Gastrocnemius medialis (tissue), 4 donors: ENCODE results near the gene SERTAD2. TPM values are rescaled to one million over a fixed set of nuclear protein-coding genes. Genes with fewer than 3 reads are reported as not detected.

Experiments used
- ATAC-seq, 2 donors: fragments of 150-250 bp; one replicate each; pipeline ENCODE4 v1.9.1; 2016
- DNase-seq, 2 donors: peaks; one replicate each; pipeline ENCODE4 v3.0.0-alpha.2; 2019
- H3K27ac ChIP-seq, 4 donors: fragments of 200-600 bp; sonication (generic); 1 replicate in 1 of 4; 2 replicates in 3 of 4; pipeline ENCODE4 v1.5.1; 2016 to 2018; ENCODE audit warnings: mild to moderate bottlenecking in 2 of 4, moderate library complexity in 1 of 4
- H3K27me3 ChIP-seq, 3 donors: fragments of 200-600 bp; sonication (generic) in 2 of 3; 1 replicate in 1 of 3; 2 replicates in 2 of 3; pipeline versions ENCODE4 v1.5.1 to v1.6.0; 2016 to 2019; ENCODE audit warnings: mild to moderate bottlenecking in 1 of 3, moderate library complexity in 1 of 3
- H3K36me3 ChIP-seq, 2 donors: fragments of 200-600 bp; sonication (generic) in 1 of 2; one replicate each; pipeline ENCODE4 v1.5.1; 2017 to 2018
- H3K4me1 ChIP-seq, 2 donors: fragments of 200-600 bp; sonication (generic) in 1 of 2; one replicate each; pipeline ENCODE4 v1.5.1; 2016 to 2017; ENCODE audit warnings: mild to moderate bottlenecking in 2 of 2
- H3K4me3 ChIP-seq, 4 donors: fragments of 200-600 bp; sonication (generic) in 3 of 4; 1 replicate in 1 of 4; 2 replicates in 3 of 4; pipeline ENCODE4 v1.5.1; 2016 to 2019; ENCODE audit warnings: mild to moderate bottlenecking in 2 of 4
- H3K9me3 ChIP-seq, 3 donors: fragments of 200-600 bp; sonication (generic) in 2 of 3; 1 replicate in 1 of 3; 2 replicates in 2 of 3; pipeline ENCODE4 v1.5.1; 2016 to 2019
- POLR2A ChIP-seq, 2 donors: fragments of 450-650 bp; IDR thresholded peaks; one replicate each; pipeline ENCODE4 v1.6.1; 2017; ENCODE audit warnings: antibody characterized with exemption in 2 of 2, mild to moderate bottlenecking in 2 of 2, moderate library complexity in 2 of 2
- in situ Hi-C, 4 donors: fragments of 200-750 bp; cut with MboI; loops; one replicate each; pipeline versions ENCODE4 v1.15.0 to v1.8.0; 2017; ENCODE audit warnings: low sequenced_read_pairs in 4 of 4
- intact Hi-C: fragments of 100-400 bp; cut with DNase I; formaldehyde crosslinking; loops from one replicate; pipeline ENCODE4 v1.15.1; 2023; ENCODE audit warnings: low total_unique reads
- total RNA-seq, 4 donors: library from RNA; depleted of rRNA; stranded (reverse); fragments of >200 nt; gene quantifications; one replicate each; pipeline versions ENCODE4 v1.1.0 to v1.2.3, GENCODE V29; 2016
- TF ChIP-seq, protein P1 (sequence below), 5 experiments: fragments of 450-650 bp in 3 of 5; fragments of 200-600 bp in 2 of 5; sonication (generic) in 2 of 5; IDR thresholded peaks in 4 of 5; conservative IDR thresholded peaks in 1 of 5; 1 replicate in 4 of 5; 2 replicates in 1 of 5; pipeline ENCODE4 v1.5.1; 2016 to 2019; ENCODE audit warnings: antibody characterized with exemption in 5 of 5, mild to moderate bottlenecking in 3 of 5, moderate library complexity in 3 of 5

Gene SERTAD2
- total RNA-seq, 4 donors from 2014 or later = 7.3 to 10.6 (median 8.7) TPM

DNA sequence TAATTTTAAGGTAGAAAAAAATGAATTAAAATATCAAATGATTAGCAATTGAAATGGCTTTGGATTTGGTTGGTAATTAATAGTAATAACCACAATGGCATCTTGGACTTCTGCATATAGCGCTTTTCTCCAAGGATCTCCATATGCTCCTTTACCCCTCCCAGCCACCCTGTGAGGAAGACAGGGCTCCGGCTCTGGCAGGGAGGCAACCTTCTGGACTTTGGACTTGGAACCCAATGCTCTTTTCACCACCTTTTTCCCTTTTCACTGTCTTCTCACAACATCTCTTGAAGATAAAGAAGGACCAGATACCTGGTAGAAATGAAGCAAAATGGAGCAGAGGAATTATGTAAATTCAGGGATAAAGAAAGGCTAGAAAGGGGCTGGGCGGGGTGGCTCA is 23.8 kb upstream of the SERTAD2 start:
- intact Hi-C loops = no loop called here
- peaks cover 10 to 15% of the 10 kb centered on the region in 2 donors for H3K4me1 ChIP-seq
- TF ChIP-seq POLR2A (IDR thresholded peaks at IDR 0.05) = no peak
- TF ChIP-seq, protein P1, sequence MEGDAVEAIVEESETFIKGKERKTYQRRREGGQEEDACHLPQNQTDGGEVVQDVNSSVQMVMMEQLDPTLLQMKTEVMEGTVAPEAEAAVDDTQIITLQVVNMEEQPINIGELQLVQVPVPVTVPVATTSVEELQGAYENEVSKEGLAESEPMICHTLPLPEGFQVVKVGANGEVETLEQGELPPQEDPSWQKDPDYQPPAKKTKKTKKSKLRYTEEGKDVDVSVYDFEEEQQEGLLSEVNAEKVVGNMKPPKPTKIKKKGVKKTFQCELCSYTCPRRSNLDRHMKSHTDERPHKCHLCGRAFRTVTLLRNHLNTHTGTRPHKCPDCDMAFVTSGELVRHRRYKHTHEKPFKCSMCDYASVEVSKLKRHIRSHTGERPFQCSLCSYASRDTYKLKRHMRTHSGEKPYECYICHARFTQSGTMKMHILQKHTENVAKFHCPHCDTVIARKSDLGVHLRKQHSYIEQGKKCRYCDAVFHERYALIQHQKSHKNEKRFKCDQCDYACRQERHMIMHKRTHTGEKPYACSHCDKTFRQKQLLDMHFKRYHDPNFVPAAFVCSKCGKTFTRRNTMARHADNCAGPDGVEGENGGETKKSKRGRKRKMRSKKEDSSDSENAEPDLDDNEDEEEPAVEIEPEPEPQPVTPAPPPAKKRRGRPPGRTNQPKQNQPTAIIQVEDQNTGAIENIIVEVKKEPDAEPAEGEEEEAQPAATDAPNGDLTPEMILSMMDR (IDR thresholded peaks at IDR 0.05 in 4 of 5, conservative IDR thresholded peaks at IDR 0.05 in 1 of 5) = no peak

DNA sequence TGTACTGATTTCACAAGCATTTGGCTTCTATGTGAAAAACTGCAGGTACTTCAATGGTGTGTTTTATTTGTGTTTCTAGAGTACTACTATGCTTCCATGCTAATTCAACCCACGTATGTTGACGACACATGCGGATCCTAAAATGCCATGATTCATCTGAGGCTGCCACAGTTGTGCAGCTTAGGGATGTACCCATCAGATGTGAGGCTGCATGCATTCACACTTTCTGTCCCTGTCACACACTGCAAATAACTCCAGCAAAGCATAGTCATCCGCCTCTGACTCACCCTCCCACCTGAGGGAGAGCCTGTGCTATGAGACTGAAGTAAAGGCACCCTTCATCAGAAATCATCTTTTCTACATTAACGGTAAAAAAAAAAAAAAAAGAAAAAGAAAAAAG is 22.1 kb upstream of the SERTAD2 start:
- H3K27me3 ChIP-seq = no peaks in the 10 kb centered on the region
- no peak for TF ChIP-seq POLR2A (IDR thresholded peaks at IDR 0.05)
- no peak overlapping the region for H3K27ac ChIP-seq
- ATAC-seq = peak; percentile 50 to 56
- intact Hi-C loops = no loop called here
- no peaks in the 10 kb centered on the region for H3K9me3 ChIP-seq
- H3K4me3 ChIP-seq = no peak overlapping the region
- peaks cover 10 to 15% of the 10 kb centered on the region in 2 donors for H3K4me1 ChIP-seq
- no peaks in the 10 kb centered on the region for H3K36me3 ChIP-seq
- in situ Hi-C loops = no loop called here
- DNase-seq = peak in 1 of 2 donors; percentile 21

More for the DNA sequence above, 23.8 kb upstream of the SERTAD2 start:
- Histone ChIP-seq H3K4me3 (no peak overlapping the region), H3K27me3 (no peaks in the 10 kb centered on the region), H3K9me3 (no peaks in the 10 kb centered on the region), H3K27ac (no peak overlapping the region), H3K36me3 (no peaks in the 10 kb centered on the region)
- no peak for ATAC-seq
- DNase-seq = no peak
- in situ Hi-C loops = no loop called here

DNA sequence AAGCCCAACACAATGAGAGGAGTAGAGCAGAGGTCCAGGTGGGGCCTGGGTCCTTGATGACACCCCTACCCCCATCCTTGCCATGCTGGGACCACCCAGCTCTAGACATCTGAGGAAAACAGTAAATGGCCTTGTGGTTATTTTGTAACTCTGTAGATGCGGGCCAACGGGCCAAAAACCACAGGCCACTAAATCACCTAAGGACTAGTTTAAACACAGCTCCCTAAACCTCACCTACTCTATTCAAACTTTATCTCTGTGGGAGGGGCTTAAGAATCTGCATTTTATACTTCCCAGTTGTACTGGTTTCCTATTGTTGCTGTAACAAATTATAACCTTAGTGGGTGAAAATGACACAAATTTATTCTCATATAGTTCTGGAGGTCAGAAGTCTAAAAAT is 19.0 kb upstream of the SERTAD2 start:
- intact Hi-C loops (no loop called here), in situ Hi-C loops (no loop called here)
- no peaks in the 10 kb centered on the region for H3K27me3 ChIP-seq
- H3K9me3 ChIP-seq = no peaks in the 10 kb centered on the region
- TF ChIP-seq, protein P1 (IDR thresholded peaks at IDR 0.05 in 4 of 5, conservative IDR thresholded peaks at IDR 0.05 in 1 of 5) = no peak
- TF ChIP-seq POLR2A (IDR thresholded peaks at IDR 0.05) = no peak
- H3K4me1 ChIP-seq = peaks cover 0 to 2% of the 10 kb centered on the region in 2 donors
- ATAC-seq (no peak), DNase-seq (no peak)
- no peak overlapping the region for H3K27ac ChIP-seq
- no peak overlapping the region for H3K4me3 ChIP-seq
- no peaks in the 10 kb centered on the region for H3K36me3 ChIP-seq

DNA sequence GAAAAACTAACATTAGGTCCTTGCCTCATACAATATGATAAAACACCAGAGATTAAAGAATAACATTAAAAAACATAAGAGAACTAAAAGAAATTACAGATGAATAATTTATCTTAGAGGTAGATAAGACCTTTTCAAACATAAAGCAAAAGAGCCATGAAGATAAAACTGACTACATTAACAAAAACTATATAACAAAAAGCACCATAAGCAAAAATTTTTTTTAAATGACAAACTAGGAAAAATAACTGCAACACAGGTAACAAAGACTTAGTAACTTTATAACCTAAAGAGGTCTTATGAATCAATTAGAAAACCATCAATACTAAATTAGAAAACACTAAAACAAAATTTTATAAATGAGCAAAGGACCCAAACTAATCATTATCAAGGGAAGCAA is 16.3 kb upstream of the SERTAD2 start:
- peaks cover 8 to 17% of the 10 kb centered on the region in 2 donors for H3K4me1 ChIP-seq
- ATAC-seq (no peak), DNase-seq (no peak)
- in situ Hi-C loops = no loop called here
- no peaks in the 10 kb centered on the region for H3K36me3 ChIP-seq
- H3K9me3 ChIP-seq = no peaks in the 10 kb centered on the region
- H3K4me3 ChIP-seq = no peak overlapping the region
- no peak overlapping the region for H3K27ac ChIP-seq
- intact Hi-C loops = no loop called here
- H3K27me3 ChIP-seq = no peaks in the 10 kb centered on the region
- TF ChIP-seq, protein P1 (IDR thresholded peaks at IDR 0.05 in 4 of 5, conservative IDR thresholded peaks at IDR 0.05 in 1 of 5) = no peak
- TF ChIP-seq POLR2A (IDR thresholded peaks at IDR 0.05) = no peak

DNA sequence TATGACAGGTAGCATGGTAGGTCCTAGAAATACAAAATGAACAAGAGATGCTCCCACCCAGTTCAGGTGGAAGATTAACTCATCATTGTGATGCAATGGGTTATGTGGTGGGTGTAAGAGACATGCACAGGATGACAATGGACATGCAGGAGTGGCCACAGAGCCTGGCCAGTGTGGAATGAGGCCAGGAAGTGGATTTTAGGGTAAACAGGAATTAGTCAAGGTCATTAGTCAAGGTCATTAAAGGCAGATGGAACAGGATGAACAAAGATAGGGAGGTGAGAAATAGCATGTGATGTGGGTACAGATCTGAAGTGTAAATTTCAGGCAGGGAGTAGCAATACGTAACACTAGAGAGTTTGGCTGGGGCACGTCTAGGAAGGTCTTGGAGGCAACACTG is 15.6 kb upstream of the SERTAD2 start:
- DNase-seq (no peak), ATAC-seq (no peak)
- TF ChIP-seq, protein P1 (IDR thresholded peaks at IDR 0.05 in 4 of 5, conservative IDR thresholded peaks at IDR 0.05 in 1 of 5) = no peak
- TF ChIP-seq POLR2A (IDR thresholded peaks at IDR 0.05) = no peak
- in situ Hi-C loops = no loop called here
- intact Hi-C loops = no loop called here
- Histone ChIP-seq H3K27ac (no peak overlapping the region), H3K9me3 (no peaks in the 10 kb centered on the region), H3K36me3 (no peaks in the 10 kb centered on the region), H3K4me3 (no peak overlapping the region), H3K4me1 (peaks cover 8 to 17% of the 10 kb centered on the region in 2 donors), H3K27me3 (no peaks in the 10 kb centered on the region)
